ENCODE measurements around the gene ZNF148.

DNA sequence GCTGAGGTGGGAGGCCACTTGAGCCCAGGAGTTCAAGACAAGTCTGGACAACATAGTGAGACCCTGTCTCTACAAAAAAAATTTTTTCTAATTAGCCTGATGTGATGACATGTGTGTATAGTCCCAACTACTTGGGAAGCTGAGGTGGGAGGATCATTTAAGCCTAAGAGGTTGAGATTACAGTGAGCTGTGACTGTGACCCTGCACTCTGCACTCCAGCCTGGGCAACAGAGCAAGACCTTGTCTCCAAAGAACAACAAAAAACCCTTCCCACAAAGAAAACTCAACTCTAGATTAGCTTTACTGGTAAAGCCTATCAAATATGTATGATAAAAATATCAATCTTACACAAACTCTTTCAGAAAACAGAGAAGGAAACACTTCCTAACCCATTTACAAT is 68.5 kb downstream of the ZNF148 start:
- TF ChIP-seq, protein P1, sequence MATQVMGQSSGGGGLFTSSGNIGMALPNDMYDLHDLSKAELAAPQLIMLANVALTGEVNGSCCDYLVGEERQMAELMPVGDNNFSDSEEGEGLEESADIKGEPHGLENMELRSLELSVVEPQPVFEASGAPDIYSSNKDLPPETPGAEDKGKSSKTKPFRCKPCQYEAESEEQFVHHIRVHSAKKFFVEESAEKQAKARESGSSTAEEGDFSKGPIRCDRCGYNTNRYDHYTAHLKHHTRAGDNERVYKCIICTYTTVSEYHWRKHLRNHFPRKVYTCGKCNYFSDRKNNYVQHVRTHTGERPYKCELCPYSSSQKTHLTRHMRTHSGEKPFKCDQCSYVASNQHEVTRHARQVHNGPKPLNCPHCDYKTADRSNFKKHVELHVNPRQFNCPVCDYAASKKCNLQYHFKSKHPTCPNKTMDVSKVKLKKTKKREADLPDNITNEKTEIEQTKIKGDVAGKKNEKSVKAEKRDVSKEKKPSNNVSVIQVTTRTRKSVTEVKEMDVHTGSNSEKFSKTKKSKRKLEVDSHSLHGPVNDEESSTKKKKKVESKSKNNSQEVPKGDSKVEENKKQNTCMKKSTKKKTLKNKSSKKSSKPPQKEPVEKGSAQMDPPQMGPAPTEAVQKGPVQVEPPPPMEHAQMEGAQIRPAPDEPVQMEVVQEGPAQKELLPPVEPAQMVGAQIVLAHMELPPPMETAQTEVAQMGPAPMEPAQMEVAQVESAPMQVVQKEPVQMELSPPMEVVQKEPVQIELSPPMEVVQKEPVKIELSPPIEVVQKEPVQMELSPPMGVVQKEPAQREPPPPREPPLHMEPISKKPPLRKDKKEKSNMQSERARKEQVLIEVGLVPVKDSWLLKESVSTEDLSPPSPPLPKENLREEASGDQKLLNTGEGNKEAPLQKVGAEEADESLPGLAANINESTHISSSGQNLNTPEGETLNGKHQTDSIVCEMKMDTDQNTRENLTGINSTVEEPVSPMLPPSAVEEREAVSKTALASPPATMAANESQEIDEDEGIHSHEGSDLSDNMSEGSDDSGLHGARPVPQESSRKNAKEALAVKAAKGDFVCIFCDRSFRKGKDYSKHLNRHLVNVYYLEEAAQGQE (IDR thresholded peaks at IDR 0.05; ENCODE audit: insufficient read depth in 1 of 2, low read depth in 2 of 2, low read length in 2 of 2) = no peak
- no peak for TF ChIP-seq TAF1 (IDR thresholded peaks at IDR 0.05; ENCODE audit: borderline replicate concordance, insufficient read depth, low read length)
- TF ChIP-seq POLR2AphosphoS5 (IDR thresholded peaks at IDR 0.05; ENCODE audit: low read depth, low read length) = no peak
